Activated CD4-positive, alpha-beta T cell treated with anti-CD3 and anti-CD28 coated beads for 4 hours (primary cell): ENCODE data around the gene ADO.

ENCODE experiments used
- DNase-seq, 2 donors: peaks; one replicate each; pipeline ENCODE4 v3.0.0-alpha.2; 2020

ADO gene

GRCh38 chr10:62794306-62794705, 10.2 kb upstream of the ADO start:
- no peak for DNase-seq

GRCh38 chr10:62795100-62795499, 9.4 kb upstream of the ADO start:
- no peak for DNase-seq

GRCh38 chr10:62795762-62796161, 8.8 kb upstream of the ADO start:
- DNase-seq: no peak

GRCh38 chr10:62796896-62797295, 7.6 kb upstream of the ADO start:
- no peak for DNase-seq

- no peak for DNase-seq
Observed at GRCh38 chr10:62801871-62802270, 2.6 kb upstream of the ADO start.

GRCh38 chr10:62803724-62804355, 680 bp upstream of the ADO start:
- DNase-seq: no peak

GRCh38 chr10:62805231-62806099, 945 bp downstream of the ADO start:
- DNase-seq: peak in 1 of 2 donors; percentile 11

- no peak for DNase-seq
Observed at GRCh38 chr10:62806251-62806650, 1.7 kb downstream of the ADO start.

- DNase-seq: no peak
Observed at GRCh38 chr10:62810156-62810902, 5.8 kb downstream of the ADO start.

- DNase-seq: peak; percentile 57 to 69
Observed at GRCh38 chr10:62811159-62811875, 6.8 kb downstream of the ADO start.

- DNase-seq: peak; percentile 16 to 18
Observed at GRCh38 chr10:62812672-62813439, 8.3 kb downstream of the ADO start.

- peak; percentile 16 to 31 for DNase-seq
Observed at GRCh38 chr10:62813453-62813852, 8.9 kb downstream of the ADO start.

- DNase-seq: peak; percentile 20 to 21
Observed at GRCh38 chr10:62813981-62814380, 9.5 kb downstream of the ADO start.

GRCh38 chr10:62814756-62815380, 10.3 kb downstream of the ADO start:
- peak; percentile 58 to 72 for DNase-seq

GRCh38 chr10:62815381-62816075, 11.0 kb downstream of the ADO start:
- peak; percentile 43 to 46 for DNase-seq

- DNase-seq: no peak
Observed at GRCh38 chr10:62816076-62816330, 11.5 kb downstream of the ADO start.

- DNase-seq: peak; percentile 94 to 96
Observed at GRCh38 chr10:62816331-62817120, 12.0 kb downstream of the ADO start, which contains the start of gene EGR2. Gene EGR2, minus strand, starts transcription at chr10:62816366. Its CDS starts 337 bp downstream, at chr10:62816029.

GRCh38 chr10:62817121-62817765, 12.7 kb downstream of the ADO start:
- peak; percentile 68 to 82 for DNase-seq

- DNase-seq: peak; percentile 67 to 69
Observed at GRCh38 chr10:62817766-62818425, 13.4 kb downstream of the ADO start.
